ENCODE results near the gene CHL1.

CHL1 gene

GRCh38 chr3:294096-294495 is 97.5 kb downstream of the CHL1 start:
- H3K9me2 ChIP-seq (replicated peaks; ENCODE audit: insufficient read depth, low read length), result no peaks in the 10 kb centered on the region
- no peaks in the 10 kb centered on the region for H3K27me3 ChIP-seq (replicated peaks; ENCODE audit: insufficient read depth, low read length)
- no peak for DNase-seq
- H3K9me3 ChIP-seq (replicated peaks; ENCODE audit: insufficient read depth, low read length), result no peaks in the 10 kb centered on the region
- no peaks in the 10 kb centered on the region for H3F3A ChIP-seq (ENCODE audit: insufficient read depth, low read length)
- no peak for TF ChIP-seq CTCF (IDR thresholded peaks at IDR 0.05; ENCODE audit: low read length)
- no peak for TF ChIP-seq EZH2 (optimal IDR thresholded peaks at IDR 0.05; ENCODE audit: low read depth, low read length)
- TF ChIP-seq EZH2phosphoT487 (IDR thresholded peaks at IDR 0.05; ENCODE audit: low read length), result no peak
- no peak overlapping the region for H3K4me2 ChIP-seq (ENCODE audit: low read depth, low read length)
- no peak overlapping the region for H3K27ac ChIP-seq (ENCODE audit: low read length)
- H3K36me3 ChIP-seq (replicated peaks; ENCODE audit: insufficient read depth, low read length), result no peaks in the 10 kb centered on the region
- no peak overlapping the region for H3K4me3 ChIP-seq (ENCODE audit: low read length)
- no peak overlapping the region for H3K9ac ChIP-seq (ENCODE audit: low read length)
- no peaks in the 10 kb centered on the region for H4K20me1 ChIP-seq (ENCODE audit: insufficient read depth, low read length)
- no peaks in the 10 kb centered on the region for H3K79me2 ChIP-seq (ENCODE audit: low read length)
- H2AFZ ChIP-seq (ENCODE audit: low read length), result no peak overlapping the region
- no peaks in the 10 kb centered on the region for H3K4me1 ChIP-seq (ENCODE audit: low read length)

GRCh38 chr3:294581-294980 is 98.0 kb downstream of the CHL1 start:
- H3K4me2 ChIP-seq (ENCODE audit: low read depth, low read length), result no peak overlapping the region
- TF ChIP-seq CTCF (IDR thresholded peaks at IDR 0.05; ENCODE audit: low read length) (no peak), EZH2 (optimal IDR thresholded peaks at IDR 0.05; ENCODE audit: low read depth, low read length) (no peak), EZH2phosphoT487 (IDR thresholded peaks at IDR 0.05; ENCODE audit: low read length) (no peak)
- H2AFZ ChIP-seq (ENCODE audit: low read length), result no peak overlapping the region
- H3K9me3 ChIP-seq (replicated peaks; ENCODE audit: insufficient read depth, low read length), result no peaks in the 10 kb centered on the region
- no peaks in the 10 kb centered on the region for H4K20me1 ChIP-seq (ENCODE audit: insufficient read depth, low read length)
- H3K36me3 ChIP-seq (replicated peaks; ENCODE audit: insufficient read depth, low read length), result no peaks in the 10 kb centered on the region
- H3K9me2 ChIP-seq (replicated peaks; ENCODE audit: insufficient read depth, low read length), result no peaks in the 10 kb centered on the region
- H3K27ac ChIP-seq (ENCODE audit: low read length), result no peak overlapping the region
- H3F3A ChIP-seq (ENCODE audit: insufficient read depth, low read length), result no peaks in the 10 kb centered on the region
- no peaks in the 10 kb centered on the region for H3K4me1 ChIP-seq (ENCODE audit: low read length)
- DNase-seq, result no peak
- no peaks in the 10 kb centered on the region for H3K27me3 ChIP-seq (replicated peaks; ENCODE audit: insufficient read depth, low read length)
- H3K9ac ChIP-seq (ENCODE audit: low read length), result no peak overlapping the region
- H3K79me2 ChIP-seq (ENCODE audit: low read length), result no peaks in the 10 kb centered on the region
- no peak overlapping the region for H3K4me3 ChIP-seq (ENCODE audit: low read length)

- H3K9me3 ChIP-seq (replicated peaks; ENCODE audit: insufficient read depth, low read length), result no peaks in the 10 kb centered on the region
- H3K9me2 ChIP-seq (replicated peaks; ENCODE audit: insufficient read depth, low read length), result no peaks in the 10 kb centered on the region
- no peaks in the 10 kb centered on the region for H4K20me1 ChIP-seq (ENCODE audit: insufficient read depth, low read length)
- no peak overlapping the region for H2AFZ ChIP-seq (ENCODE audit: low read length)
- H3F3A ChIP-seq (ENCODE audit: insufficient read depth, low read length), result no peaks in the 10 kb centered on the region
- no peak for TF ChIP-seq EZH2phosphoT487 (IDR thresholded peaks at IDR 0.05; ENCODE audit: low read length)
- TF ChIP-seq EZH2 (optimal IDR thresholded peaks at IDR 0.05; ENCODE audit: low read depth, low read length), result no peak
- TF ChIP-seq CTCF (IDR thresholded peaks at IDR 0.05; ENCODE audit: low read length), result no peak
- no peak overlapping the region for H3K4me2 ChIP-seq (ENCODE audit: low read depth, low read length)
- H3K4me3 ChIP-seq (ENCODE audit: low read length), result no peak overlapping the region
- no peaks in the 10 kb centered on the region for H3K36me3 ChIP-seq (replicated peaks; ENCODE audit: insufficient read depth, low read length)
- DNase-seq, result no peak
- no peaks in the 10 kb centered on the region for H3K4me1 ChIP-seq (ENCODE audit: low read length)
- no peaks in the 10 kb centered on the region for H3K79me2 ChIP-seq (ENCODE audit: low read length)
- H3K27ac ChIP-seq (ENCODE audit: low read length), result no peak overlapping the region
- no peak overlapping the region for H3K9ac ChIP-seq (ENCODE audit: low read length)
- no peaks in the 10 kb centered on the region for H3K27me3 ChIP-seq (replicated peaks; ENCODE audit: insufficient read depth, low read length)
Observed at GRCh38 chr3:295166-295565, 98.6 kb downstream of the CHL1 start.

Measured in MM.1S (cell line).